GM12878 (cell line): ENCODE results near the gene CLVS2. TPM values are rescaled to one million over a fixed set of nuclear protein-coding genes. Genes with fewer than 3 reads are reported as not detected.

Experiments
- ATAC-seq: fragments of 200-7000 bp; cut with Tn5 transposase; 3 replicates; pipeline ENCODE4 v1.9.1; 2020; ENCODE audit warnings: mild to moderate bottlenecking, moderate library complexity
- BruUV-seq: library from RNA; stranded (reverse); fragments of 400-500 nt; replicated peaks from 2 replicates; lab custom pipeline; 2021; lab: Mats Ljungman, UMichigan
- CTCF ChIA-PET: fragments of 300-600 bp; sonication (Branson Sonifier 250); formaldehyde crosslinking; extraction: SDS; loops from one replicate; lab custom pipeline; 2021; ENCODE audit warnings: inconsistent platforms; lab: Yijun Ruan, JAX
- POLR2A ChIA-PET: fragments of 350-600 bp; formaldehyde crosslinking; extraction: SDS; loops from one replicate; lab custom pipeline; 2021; ENCODE audit warnings: inconsistent platforms; lab: Charles Lee
- RAD21 ChIA-PET: fragments of 300-600 bp; sonication (Branson Sonifier 250); formaldehyde crosslinking; loops from one replicate; lab custom pipeline; 2023; ENCODE audit warnings: antibody characterized with exemption; ENCODE audit not compliant: unreplicated experiment; lab: Charles Lee
- SMC1A ChIA-PET: fragments of 300-600 bp; sonication (Branson Sonifier 250); formaldehyde crosslinking; loops from one replicate; lab custom pipeline; 2023; ENCODE audit not compliant: unreplicated experiment, uncharacterized antibody; lab: Charles Lee
- DNase-seq: peaks from one replicate; pipeline ENCODE4 v3.0.0-alpha.2; 2011; ENCODE audit warnings: low read depth, low spot score
- FAIRE-seq: peaks from 3 replicates; lab custom pipeline; 2011; peaks lifted over from hg19 to GRCh38; lab: Jason Lieb, UNC
- H2AFZ ChIP-seq: 2 replicates; pipeline ENCODE4 v1.6.0; 2011; ENCODE audit warnings: low read depth, low read length, control low read depth; ENCODE audit not compliant: control insufficient read depth
- H3K27ac ChIP-seq: 2 replicates; pipeline ENCODE4 v1.5.1; 2011; ENCODE audit warnings: control low read depth; ENCODE audit not compliant: control insufficient read depth, insufficient read depth
- H3K27me3 ChIP-seq, 2 experiments: replicated peaks in 1 of 2; 2 replicates each; pipeline versions ENCODE4 v1.6.0 to v1.6.1; 2011; ENCODE audit warnings: low read length in 1 of 2; ENCODE audit not compliant: control insufficient read depth in 2 of 2, insufficient read depth in 2 of 2
- H3K36me3 ChIP-seq, 2 experiments: 2 replicates each; pipeline ENCODE4 v1.5.1; 2011; ENCODE audit warnings: low read length in 1 of 2; ENCODE audit not compliant: control insufficient read depth in 2 of 2, insufficient read depth in 2 of 2
- H3K4me1 ChIP-seq: 2 replicates; pipeline ENCODE4 v1.6.1; 2011; ENCODE audit warnings: mild to moderate bottlenecking, low read length, moderate library complexity, mixed read lengths; ENCODE audit not compliant: control insufficient read depth, insufficient read depth
- H3K4me2 ChIP-seq: 2 replicates; pipeline ENCODE4 v1.6.0; 2011; ENCODE audit warnings: control low read depth; ENCODE audit not compliant: control insufficient read depth, insufficient read depth
- H3K4me3 ChIP-seq: fragments of 200-600 bp; sonication (generic); 2 replicates; pipeline ENCODE4 v1.5.1; 2016
- H3K79me2 ChIP-seq: 2 replicates; pipeline ENCODE4 v1.6.0; 2011; ENCODE audit warnings: low read length; ENCODE audit not compliant: control insufficient read depth, insufficient read depth
- H3K9ac ChIP-seq: 2 replicates; pipeline ENCODE4 v1.8.0; 2011; ENCODE audit warnings: low read length, control low read depth, mixed read lengths; ENCODE audit not compliant: control insufficient read depth, insufficient read depth
- H3K9me3 ChIP-seq: replicated peaks from 3 replicates; pipeline ENCODE4 v1.5.1; 2011; ENCODE audit warnings: mild to moderate bottlenecking, low read length; ENCODE audit not compliant: control insufficient read depth, insufficient read depth
- H4K20me1 ChIP-seq: 2 replicates; pipeline ENCODE4 v1.6.0; 2011; ENCODE audit not compliant: control insufficient read depth, insufficient read depth
- BCLAF1 ChIP-seq: fragments of 450-650 bp; IDR thresholded peaks from 2 replicates; pipeline ENCODE4 v1.6.1; 2017; ENCODE audit warnings: antibody characterized with exemption, mild to moderate bottlenecking, moderate library complexity
- CBX5 ChIP-seq: sonication (generic); IDR thresholded peaks from 2 replicates; pipeline ENCODE4 v1.6.1; 2016; ENCODE audit warnings: low read depth, moderate library complexity, mild to moderate bottlenecking, inconsistent platforms
- CHD2 ChIP-seq: IDR thresholded peaks from 2 replicates; pipeline ENCODE4 v1.6.1; 2011; ENCODE audit warnings: low read depth, low read length, improper control_type of control experiment, borderline replicate concordance
- HSF1 ChIP-seq: fragments of 150-350 bp; IDR thresholded peaks from 2 replicates; pipeline ENCODE4 v1.6.1; 2014; ENCODE audit warnings: mild to moderate bottlenecking, low read depth, low read length
- MAX ChIP-seq: IDR thresholded peaks from 2 replicates; pipeline ENCODE4 v1.6.1; 2012; ENCODE audit warnings: low read depth, low read length, improper control_type of control experiment
- NKRF ChIP-seq: fragments of 450-650 bp; conservative IDR thresholded peaks from 2 replicates; pipeline ENCODE4 v1.6.1; 2017; ENCODE audit warnings: mild to moderate bottlenecking, moderate library complexity
- SIX5 ChIP-seq: IDR thresholded peaks from 2 replicates; pipeline ENCODE4 v1.6.1; 2011; ENCODE audit warnings: mild to moderate bottlenecking, low read depth, low read length, moderate library complexity; ENCODE audit not compliant: severe bottlenecking
- ZBTB33 ChIP-seq: fragments of 450-650 bp; IDR thresholded peaks from 2 replicates; pipeline ENCODE4 v1.6.1; 2017; ENCODE audit warnings: mild to moderate bottlenecking
- WGBS: methylation state at CpG from one replicate; pipeline ENCODE4 v1.1.6; 2016; ENCODE audit warnings: low lambda C conversion rate; ENCODE audit not compliant: insufficient replicate concordance, insufficient coverage; ENCODE audit errors: missing lambda C conversion rate; 5-methylcytosine and 5-hydroxymethylcytosine counted together
- in situ Hi-C: fragments of 300-500 bp; cut with MboI; formaldehyde crosslinking; loops from 9 replicates; pipeline ENCODE4 v1.14.3; 2018; ENCODE audit warnings: mixed read lengths
- intact Hi-C: fragments of 100-400 bp; cut with micrococcal nuclease; formaldehyde crosslinking; loops from one replicate; pipeline ENCODE4 v1.14.2; 2022; ENCODE audit not compliant: unreplicated experiment
- polyA plus RNA-seq, 11 experiments: library from polyadenylated mRNA; depleted of rRNA in 4 of 11; unstranded in 6 of 11; stranded (reverse) in 5 of 11; fragments of >200 nt; fragmentation: Nextera tagmentation in 4 of 11; fragmentation: Illumina TruSeq in 1 of 11; extraction: Ambion mirVana in 4 of 11; extraction: Trizol in 1 of 11; gene quantifications; 1 replicate in 1 of 11; 2 replicates in 10 of 11; pipeline versions ENCODE4 v1.2.1 to v1.2.3, GENCODE V29; 2011 to 2016; ENCODE audit warnings: inconsistent platforms in 2 of 11, missing spikeins in 2 of 11, low read depth in 1 of 11
- total RNA-seq, 4 experiments: library from RNA; depleted of rRNA in 3 of 4; stranded (reverse); fragments of >200 nt in 3 of 4; fragmentation: Illumina TruSeq in 1 of 4; extraction: Trizol in 1 of 4; gene quantifications; 2 replicates each; pipeline versions ENCODE4 v1.2.1 to v1.2.3, GENCODE V29; 2013 to 2021

Gene CLVS2
- total and polyA plus RNA-seq, 10 of the 15 experiments (the other 5 are each of a cell fraction or from before 2014, with no cell fraction given), result not detected

- intact Hi-C loops (no loop called here), in situ Hi-C loops (no loop called here)
- Histone ChIP-seq H3K4me3 (no peak overlapping the region), H2AFZ (no peak overlapping the region), H3K36me3 (no peaks in the 10 kb centered on the region), H3K27ac (no peak overlapping the region), H3K27me3 (peaks cover 3 to 6% of the 10 kb centered on the region in 2 experiments; a peak in 3 of 4 replicates), H3K9ac (no peak overlapping the region), H3K79me2 (no peaks in the 10 kb centered on the region), H3K4me1 (no peaks in the 10 kb centered on the region), H3K4me2 (no peak overlapping the region), H3K9me3 (no peaks in the 10 kb centered on the region), H4K20me1 (no peaks in the 10 kb centered on the region)
- no TSS peak for BruUV-seq
- POLR2A ChIA-PET, result no interaction called here
- TF ChIP-seq NKRF, result no peak
- no peak for TF ChIP-seq BCLAF1
- no peak for TF ChIP-seq MAX
- no peak for TF ChIP-seq ZBTB33
- no peak for TF ChIP-seq CHD2
- TF ChIP-seq HSF1, result no peak
- TF ChIP-seq SIX5, result no peak
- TF ChIP-seq CBX5, result no peak
- CTCF ChIA-PET, result no interaction called here
- FAIRE-seq (no peak), DNase-seq (no peak), ATAC-seq (no peak)
- RAD21 ChIA-PET, result no interaction called here
- SMC1A ChIA-PET, result no interaction called here
- 57% methylated on average over 13 of the region's 13 CpGs for WGBS
Measured at GRCh38 chr6:122997541-122998150, 1.6 kb downstream of the CLVS2 start.
